ENCODE results near the gene GART. TPM values are rescaled to one million over a fixed set of nuclear protein-coding genes. Genes with fewer than 3 reads are reported as not detected.

Gene GART
- total and polyA plus RNA-seq, 2 of the 4 experiments (the other 2 are of a cell fraction): 29.9 to 73.8 TPM

DNA sequence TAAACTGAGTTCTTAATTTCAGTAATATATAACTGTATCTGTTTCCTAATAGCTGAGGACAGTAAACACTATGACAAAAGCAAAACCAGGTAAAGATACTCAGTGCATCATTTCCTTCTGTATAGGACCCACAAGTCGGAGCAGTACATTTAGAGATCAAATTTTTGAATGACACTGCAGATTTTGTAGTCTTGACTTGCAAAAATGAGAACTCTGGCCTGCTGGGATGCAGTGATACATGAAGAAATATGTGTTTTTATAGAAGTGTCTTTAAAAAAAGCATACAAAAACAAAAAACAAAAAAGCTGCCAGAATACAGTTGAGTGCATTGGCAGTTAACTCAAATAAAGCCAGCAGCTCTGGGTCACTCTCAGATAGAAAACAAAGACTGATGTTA is 19.0 kb downstream of the GART start:
- Histone ChIP-seq H2BK5ac (ENCODE audit: low read depth, low read length, poor library complexity, severe bottlenecking) (no peak overlapping the region), H3K9me1 (ENCODE audit: insufficient read depth, low read length) (no peaks in the 10 kb centered on the region), H3K36me3 (ENCODE audit: control insufficient read depth, insufficient read depth, low read length) (peaks cover 35% of the 10 kb centered on the region), H2BK120ac (ENCODE audit: low read depth, low read length) (no peak overlapping the region), H2BK20ac (ENCODE audit: low read depth, low read length) (no peak overlapping the region), H2AFZ (replicated peaks; ENCODE audit: low read length, poor library complexity) (no peak overlapping the region), H3K9me3 (ENCODE audit: control insufficient read depth, insufficient read depth, low read length) (no peaks in the 10 kb centered on the region), H3K14ac (replicated peaks; ENCODE audit: low read depth, low read length) (no peak overlapping the region), H2AK5ac (ENCODE audit: low read depth, low read length) (no peak overlapping the region), H4K5ac (ENCODE audit: low read depth, low read length) (no peak overlapping the region), H2AK9ac (replicated peaks; ENCODE audit: low read depth, low read length, poor library complexity) (no peak overlapping the region), H3K4me1 (ENCODE audit: control insufficient read depth, insufficient read depth, low read length) (no peaks in the 10 kb centered on the region), H3K27me3 (ENCODE audit: control insufficient read depth, insufficient read depth, low read length) (no peaks in the 10 kb centered on the region), H3K9ac (ENCODE audit: low read depth, low read length) (no peak overlapping the region), H3K4ac (ENCODE audit: low read depth, low read length) (no peak overlapping the region), H4K20me1 (ENCODE audit: insufficient read depth, low read length) (no peaks in the 10 kb centered on the region), H3K4me3 (ENCODE audit: insufficient read depth, low read depth, low read length) (no peak overlapping the region), H3K27ac (ENCODE audit: insufficient read depth, low read length) (no peak overlapping the region), H4K91ac (ENCODE audit: insufficient read depth, low read depth, low read length) (no peak overlapping the region), H2BK15ac (ENCODE audit: low read depth, low read length) (no peak overlapping the region), H3K79me1 (ENCODE audit: low read depth in 1 of 2, low read length in 2 of 2) (no peaks in the 10 kb centered on the region; a peak in 1 of 4 replicates), H4K8ac (ENCODE audit: low read depth in 2 of 2, low read length in 2 of 2) (no peak overlapping the region), H3K4me2 (ENCODE audit: low read depth, low read length) (no peak overlapping the region), H3K18ac (ENCODE audit: low read depth, low read length) (no peak overlapping the region), H3K56ac (ENCODE audit: extremely low read depth, insufficient read depth, low read length) (no peak overlapping the region), H3K23ac (ENCODE audit: low read depth, low read length) (no peak overlapping the region)
- intact Hi-C loops (cut with micrococcal nuclease) (no loop called here), in situ Hi-C loops (cut with MboI; ENCODE audit: low sequenced_read_pairs) (no loop called here), dilution Hi-C loops (cut with HindIII; ENCODE audit: low sequenced_read_pairs, unreplicated experiment) (no loop called here)
- CTCF ChIA-PET: no interaction called here
- no CpG with 5 or more reads among the region's 1 CpG for WGBS, 2 experiments (ENCODE audit: extremely low coverage in 2 of 2, insufficient read length in 1 of 2)
- ATAC-seq (ENCODE audit: low read depth) (no peak), DNase-seq (no peak)
- POLR2A ChIA-PET (ENCODE audit: unreplicated experiment): no interaction called here
- TF ChIP-seq MXI1 (IDR thresholded peaks at IDR 0.05; ENCODE audit: borderline replicate concordance, low read depth, low read length): no peak
- TF ChIP-seq NFE2L2 (IDR thresholded peaks at IDR 0.05; ENCODE audit: low read depth, low read length): peak; percentile 71
- no TSS peak for BruUV-seq (replicated peaks)

Data from IMR-90 (cell line).